Measurements from ENCODE around the gene ARHGEF19.

Gene ARHGEF19

GRCh38 chr1:16155537-16156410, 56.7 kb downstream of the ARHGEF19 start, which contains the start of gene EPHA2 (continued):
- no peak for TF ChIP-seq ZNF701 (tag by site-specific recombination; IDR thresholded peaks at IDR 0.05)
- TF ChIP-seq ZNF138 (tag by site-specific recombination; IDR thresholded peaks at IDR 0.05; ENCODE audit: borderline replicate concordance): no peak
- TF ChIP-seq ZNF660 (tag by site-specific recombination; IDR thresholded peaks at IDR 0.05): peak; percentile 89
- no peak for TF ChIP-seq ZNF580 (tag by site-specific recombination; IDR thresholded peaks at IDR 0.05)
- TF ChIP-seq ZNF311 (tag by site-specific recombination; IDR thresholded peaks at IDR 0.05; ENCODE audit: borderline replicate concordance): no peak
- no peak for TF ChIP-seq ZNF146 (tag by site-specific recombination; IDR thresholded peaks at IDR 0.05)
- peak; percentile 97 for TF ChIP-seq ZNF629 (tag by site-specific recombination; IDR thresholded peaks at IDR 0.05)
- TF ChIP-seq ZNF148 (tag by site-specific recombination; IDR thresholded peaks at IDR 0.05; ENCODE audit: borderline replicate concordance): no peak
- TF ChIP-seq ZNF530 (tag by site-specific recombination; IDR thresholded peaks at IDR 0.05; ENCODE audit: low read depth): no peak
- TF ChIP-seq ZNF785 (tag by site-specific recombination; IDR thresholded peaks at IDR 0.05): no peak
- no peak for TF ChIP-seq ZNF48 (tag by site-specific recombination; IDR thresholded peaks at IDR 0.05)
- no peak for TF ChIP-seq ZNF394 (tag by site-specific recombination; IDR thresholded peaks at IDR 0.05; ENCODE audit: borderline replicate concordance)
- peak; percentile 83 for TF ChIP-seq SP2 (tag by site-specific recombination; IDR thresholded peaks at IDR 0.05)
- TF ChIP-seq ZNF626 (tag by site-specific recombination; IDR thresholded peaks at IDR 0.05): no peak
- no peak for TF ChIP-seq SALL2 (tag by site-specific recombination; IDR thresholded peaks at IDR 0.05; ENCODE audit: borderline replicate concordance)
- no peak for TF ChIP-seq OVOL3 (tag by site-specific recombination; IDR thresholded peaks at IDR 0.05)
- 0 out of 2 replicates have a peak, but pooled peaks have one; percentile 13 for TF ChIP-seq PRDM4 (tag by site-specific recombination; IDR thresholded peaks at IDR 0.05)
- no peak for TF ChIP-seq ZNF571 (tag by site-specific recombination; IDR thresholded peaks at IDR 0.05)
- no peak for TF ChIP-seq GLI2 (tag by site-specific recombination; IDR thresholded peaks at IDR 0.05; ENCODE audit: borderline replicate concordance, low read depth)
- TF ChIP-seq ZNF843 (tag by site-specific recombination; IDR thresholded peaks at IDR 0.05): no peak
- TF ChIP-seq ZSCAN4 (tag by site-specific recombination; IDR thresholded peaks at IDR 0.05): no peak
- no peak for TF ChIP-seq ZNF529 (tag by site-specific recombination; IDR thresholded peaks at IDR 0.05; ENCODE audit: insufficient replicate concordance)
- no peak for TF ChIP-seq ZNF169 (tag by site-specific recombination; IDR thresholded peaks at IDR 0.05)
- no peak for TF ChIP-seq ZFP37 (tag by site-specific recombination; IDR thresholded peaks at IDR 0.05)
- no peak for TF ChIP-seq ZNF354C (tag by site-specific recombination; IDR thresholded peaks at IDR 0.05; ENCODE audit: borderline replicate concordance, low read depth)
- no peak for TF ChIP-seq ZNF37A (tag by site-specific recombination; IDR thresholded peaks at IDR 0.05)
- no peak for TF ChIP-seq ZNF112 (tag by site-specific recombination; IDR thresholded peaks at IDR 0.05)
- peak; percentile 31; the same call in 1 of the 2 replicates for TF ChIP-seq ZNF398 (tag by site-specific recombination; IDR thresholded peaks at IDR 0.05)
- TF ChIP-seq ZNF777 (tag by site-specific recombination; IDR thresholded peaks at IDR 0.05; ENCODE audit: borderline replicate concordance): no peak
- TF ChIP-seq ZNF248 (tag by site-specific recombination; IDR thresholded peaks at IDR 0.05): no peak
- peak; percentile 71 for TF ChIP-seq IKZF3 (tag by site-specific recombination; IDR thresholded peaks at IDR 0.05)
- no peak for TF ChIP-seq ZNF23 (tag by site-specific recombination; IDR thresholded peaks at IDR 0.05; ENCODE audit: borderline replicate concordance)
- no peak for TF ChIP-seq ZNF621 (tag by site-specific recombination; IDR thresholded peaks at IDR 0.05)

All from HEK293 (cell line).